ENCODE measurements around the gene MICA.

GRCh38 chr6:31375699-31376098 lies 27.7 kb upstream of the MICA start:
- TF ChIP-seq CTCF (IDR thresholded peaks at IDR 0.05 in 8 of 11, conservative IDR thresholded peaks at IDR 0.05 in 3 of 11): no peak
- TF ChIP-seq POLR2A (IDR thresholded peaks at IDR 0.05): no peak
- no peak for TF ChIP-seq POLR2AphosphoS5 (IDR thresholded peaks at IDR 0.05)
